K562 (cell line): ENCODE measurements around the gene RPS19BP1. TPM values are rescaled to one million over a fixed set of nuclear protein-coding genes. Genes with fewer than 3 reads are reported as not detected.

ENCODE experiments used
- ARID1B ChIP-seq: fragments of 450-650 bp; IDR thresholded peaks from 2 replicates; pipeline ENCODE4 v1.6.1; 2016; ENCODE audit warnings: antibody characterized with exemption, mild to moderate bottlenecking, inconsistent platforms
- CXXC5 ChIP-seq: fragments of 250-450 bp; sonication (Bioruptor Pico); IDR thresholded peaks from 2 replicates; pipeline ENCODE4 v1.8.0; 2022; ENCODE audit warnings: inconsistent platforms, mild to moderate bottlenecking, moderate library complexity
- ETS1 ChIP-seq: conservative IDR thresholded peaks from 2 replicates; pipeline ENCODE4 v1.6.1; 2011; ENCODE audit warnings: low read depth, mild to moderate bottlenecking, low read length; ENCODE audit not compliant: control insufficient read depth
- ETV5 ChIP-seq: sonication (generic); formaldehyde crosslinking; IDR thresholded peaks from 2 replicates; pipeline ENCODE4 v1.4.0; 2020; ENCODE audit warnings: low read depth, mild to moderate bottlenecking, missing genetic modification reagents
- FOXK1 ChIP-seq: sonication (generic); formaldehyde crosslinking; IDR thresholded peaks from 2 replicates; pipeline ENCODE4 v1.8.0; 2022; ENCODE audit warnings: missing genetic modification reagents, mild to moderate bottlenecking, borderline replicate concordance
- GABPA ChIP-seq: fragments of 200-800 bp; sonication (Bioruptor generic); conservative IDR thresholded peaks from 2 replicates; pipeline ENCODE4 v1.6.1; 2016; ENCODE audit warnings: low read depth, missing genetic modification characterization, missing compliant biosample characterization
- JUND ChIP-seq, 2 experiments: IDR thresholded peaks; 2 replicates in 1 of 2; 3 replicates in 1 of 2; pipeline ENCODE4 v1.6.1; 2011; ENCODE audit warnings: borderline replicate concordance in 2 of 2, low read depth in 2 of 2, low read length in 2 of 2, improper control_type of control experiment in 1 of 2, missing biosample characterization in 1 of 2, missing genetic modification characterization in 1 of 2, missing genetic modification reagents in 1 of 2
- MTA3 ChIP-seq: fragments of 450-650 bp; formaldehyde crosslinking; IDR thresholded peaks from 2 replicates; pipeline ENCODE4 v1.6.1; 2017; ENCODE audit warnings: mild to moderate bottlenecking, borderline replicate concordance
- NCOR1 ChIP-seq: fragments of 450-650 bp; IDR thresholded peaks from 2 replicates; pipeline ENCODE4 v1.6.1; 2016; ENCODE audit warnings: mild to moderate bottlenecking, moderate library complexity
- NR4A1 ChIP-seq, 2 experiments: fragments of 250-450 bp in 1 of 2; fragments of 450-650 bp in 1 of 2; sonication (Bioruptor Pico) in 1 of 2; IDR thresholded peaks; 2 replicates each; pipeline versions ENCODE4 v1.4.0 to v1.6.1; 2016 to 2020; ENCODE audit warnings: mild to moderate bottlenecking in 2 of 2, missing compliant biosample characterization in 1 of 2, missing genetic modification characterization in 1 of 2, moderate library complexity in 1 of 2
- OTX1 ChIP-seq: fragments of 450-650 bp; formaldehyde crosslinking; IDR thresholded peaks from 2 replicates; pipeline ENCODE4 v1.4.0; 2022; ENCODE audit warnings: mild to moderate bottlenecking
- PKNOX1 ChIP-seq: fragments of 450-650 bp; IDR thresholded peaks from 2 replicates; pipeline ENCODE4 v1.6.1; 2016
- RBFOX2 ChIP-seq: fragments of 200-400 bp; formaldehyde crosslinking; IDR thresholded peaks from 2 replicates; pipeline ENCODE4 v1.6.1; 2017; ENCODE audit warnings: low read depth, mild to moderate bottlenecking, low read length, moderate library complexity
- REST ChIP-seq, 2 experiments: fragments of 450-650 bp; formaldehyde crosslinking in 1 of 2; IDR thresholded peaks; 2 replicates each; pipeline versions ENCODE4 v1.4.0 to v1.6.1; 2014 to 2020; ENCODE audit warnings: mild to moderate bottlenecking in 2 of 2, borderline replicate concordance in 1 of 2, low read depth in 1 of 2
- SPI1 ChIP-seq: IDR thresholded peaks from 2 replicates; pipeline ENCODE4 v1.6.1; 2011; ENCODE audit warnings: low read depth, low read length, control low read depth, borderline replicate concordance
- ZNF507 ChIP-seq: conservative IDR thresholded peaks from 2 replicates; pipeline ENCODE4 v1.6.1; 2017; ENCODE audit warnings: missing genetic modification characterization, missing compliant biosample characterization
- polyA plus RNA-seq, 8 experiments: library from polyadenylated mRNA; depleted of rRNA in 4 of 8; stranded (reverse) in 5 of 8; unstranded in 3 of 8; fragments of >200 nt; fragmentation: Nextera tagmentation in 2 of 8; fragmentation: Illumina TruSeq in 1 of 8; extraction: Ambion mirVana in 2 of 8; extraction: Trizol in 1 of 8; gene quantifications; 2 replicates each; pipeline versions ENCODE4 v1.2.1 to v1.2.3, GENCODE V29; 2011 to 2014; ENCODE audit warnings: inconsistent platforms in 1 of 8, missing spikeins in 1 of 8
- total RNA-seq, 7 experiments: library from RNA; depleted of rRNA in 6 of 7; stranded (reverse); fragments of >200 nt in 6 of 7; fragmentation: Illumina TruSeq in 2 of 7; extraction: Trizol in 2 of 7; gene quantifications; 2 replicates each; pipeline versions ENCODE4 v1.2.1 to v1.2.3, GENCODE V29; 2011 to 2021; ENCODE audit warnings: low replicate concordance in 1 of 7

RPS19BP1 gene
- total and polyA plus RNA-seq, 9 of the 15 experiments (the other 6 are each of a cell fraction or from before 2014, with no cell fraction given), result 3.0 to 223 (median 84.3) TPM

GRCh38 chr22:39488563-39489083, 43.9 kb downstream of the RPS19BP1 start (continued):
- TF ChIP-seq REST (IDR thresholded peaks at IDR 0.05; ENCODE audit: borderline replicate concordance) (peak; percentile 43), REST (CRISPR knock-in tag; IDR thresholded peaks at IDR 0.05; ENCODE audit: low read depth) (no peak), GABPA (tag) (0 out of 2 replicates have a peak, but pooled peaks have one; percentile 27), ETV5 (CRISPR knock-in tag) (0 out of 2 replicates have a peak, but pooled peaks have one; percentile 30), RBFOX2 (peak; percentile 59), FOXK1 (CRISPR knock-in tag) (0 out of 2 replicates have a peak, but pooled peaks have one; percentile 41), ZNF507 (no peak), ETS1 (no peak), CXXC5 (peak; percentile 35), PKNOX1 (0 out of 2 replicates have a peak, but pooled peaks have one; percentile 9), MTA3 (0 out of 2 replicates have a peak, but pooled peaks have one; percentile 40), NCOR1 (peak; percentile 28; the same call in 1 of the 2 replicates), ARID1B (peak; percentile 49), JUND (IDR thresholded peaks at IDR 0.05; ENCODE audit: borderline replicate concordance, low read depth, low read length) (peak; percentile 13; the same call in 1 of the 2 replicates), JUND (tag; IDR thresholded peaks at IDR 0.05; ENCODE audit: borderline replicate concordance, low read depth, low read length) (no peak), OTX1 (CRISPR knock-in tag) (no peak), SPI1 (peak; percentile 1; the same call in 1 of the 2 replicates), NR4A1 (CRISPR knock-in tag; IDR thresholded peaks at IDR 0.05) (no peak), NR4A1 (tag; IDR thresholded peaks at IDR 0.05) (peak; percentile 25; the same call in 1 of the 2 replicates)
